ENCODE data around the gene WNT3A.

Gene WNT3A

DNA sequence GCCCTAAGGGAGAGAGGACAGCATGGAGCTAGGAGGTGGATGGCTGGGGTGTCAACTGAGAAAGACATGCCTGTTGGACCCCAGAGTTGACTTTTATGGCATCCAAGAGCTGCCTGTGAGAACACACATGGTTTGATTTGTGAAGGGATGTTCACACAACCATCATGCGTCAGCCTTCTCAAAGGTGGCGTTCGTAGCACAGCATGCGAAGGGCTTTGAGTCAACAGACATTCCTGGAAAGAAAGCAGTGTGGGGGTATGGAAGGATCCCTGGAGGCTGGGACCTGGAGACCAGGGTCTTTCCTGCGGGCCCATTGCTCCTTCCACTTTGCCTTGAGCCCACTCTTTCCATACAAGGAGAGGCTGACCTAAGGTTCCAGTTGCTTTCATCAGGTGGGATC lies 6.4 kb upstream of the WNT3A start:
- DNase-seq = no peak

DNA sequence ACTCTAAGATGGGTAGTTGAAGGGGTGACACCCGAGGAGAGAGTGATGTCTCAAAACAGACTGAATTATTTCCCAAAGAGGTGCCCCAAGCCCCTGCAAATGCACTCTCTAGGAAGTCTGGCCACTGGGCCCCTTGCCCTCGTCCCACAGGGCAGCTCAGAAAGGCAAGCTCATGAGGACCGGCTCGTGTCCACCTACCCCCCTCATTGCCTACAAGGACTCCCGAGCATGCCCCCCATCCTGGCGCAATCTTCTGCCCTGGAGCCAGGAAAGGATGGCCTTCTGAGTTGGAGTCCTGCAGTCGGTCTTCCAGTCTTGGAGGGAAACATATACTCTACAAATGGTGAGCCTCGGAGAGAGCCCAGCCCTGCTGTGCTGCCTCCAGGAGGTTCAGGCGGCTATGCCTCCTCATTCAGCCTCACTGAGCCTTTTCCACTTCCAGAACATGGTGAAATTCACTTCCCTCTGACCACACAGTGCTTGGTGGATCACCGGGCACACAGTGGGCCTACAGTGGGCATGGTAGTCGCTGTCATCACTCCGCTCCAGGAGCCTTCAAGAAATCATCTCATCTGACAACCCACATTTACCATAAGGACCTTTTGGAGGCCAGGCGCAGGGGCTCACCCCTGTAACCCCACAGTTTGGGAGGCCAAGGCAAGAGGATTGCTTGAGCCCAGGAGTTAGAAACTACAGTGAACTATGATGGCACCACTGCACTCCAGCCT lies 5.8 kb upstream of the WNT3A start:
- DNase-seq = no peak

DNA sequence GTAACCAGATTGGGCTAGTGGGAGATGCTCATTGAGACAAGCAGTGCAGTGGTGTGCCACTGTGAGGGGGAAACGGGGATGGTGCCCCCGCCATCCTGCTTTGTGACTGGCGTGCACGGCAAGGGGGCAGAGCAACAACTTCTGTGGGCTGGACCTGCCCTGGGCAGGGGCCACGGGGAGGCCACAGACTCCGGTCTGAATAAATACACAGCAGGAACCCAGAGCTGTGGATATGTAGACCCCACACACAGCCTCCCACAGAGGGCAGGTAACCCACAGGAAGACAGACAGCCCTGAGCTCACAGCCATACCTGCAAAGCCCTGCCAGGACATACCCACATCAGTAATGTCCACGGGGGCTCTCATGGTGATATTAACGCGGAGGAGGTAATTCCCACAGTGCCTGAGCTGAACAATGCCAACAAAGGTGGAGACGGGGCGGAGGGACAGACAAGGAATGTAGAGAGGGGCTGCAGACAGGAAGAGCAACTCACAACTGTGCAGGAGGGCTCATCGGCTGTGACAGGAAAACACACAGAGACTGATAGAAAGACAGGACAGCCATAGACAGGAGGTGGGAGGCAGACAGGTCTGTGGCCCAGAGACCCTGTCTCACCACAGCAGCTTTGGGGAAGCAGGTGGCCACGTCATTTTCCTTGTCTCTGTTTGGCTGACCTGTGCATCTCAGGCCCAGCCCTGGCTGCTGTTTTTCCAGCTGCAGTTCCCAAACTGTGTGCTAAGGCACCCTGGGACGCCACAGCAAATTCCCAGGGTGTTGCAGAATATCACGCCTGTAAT lies 4.9 kb upstream of the WNT3A start:
- DNase-seq = no peak

DNA sequence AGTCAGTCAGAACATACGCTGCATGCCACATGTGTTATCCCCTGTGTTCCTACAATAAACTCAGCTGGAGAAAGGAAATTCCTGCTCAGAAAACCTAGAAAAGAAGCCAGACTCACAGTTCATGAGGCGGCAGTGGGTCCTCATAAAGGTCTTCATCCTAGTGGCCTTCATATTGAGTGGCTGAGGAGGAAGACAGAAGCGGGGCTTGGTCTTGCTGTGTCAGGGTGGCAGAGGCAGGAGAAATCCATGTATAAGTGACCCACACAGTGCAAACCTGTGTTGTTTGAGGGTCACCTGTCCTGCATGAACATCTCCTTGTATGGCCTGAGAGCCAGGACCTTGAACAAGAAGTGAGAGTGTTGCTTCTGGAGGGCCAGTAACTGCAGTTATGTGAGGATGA lies 4.0 kb upstream of the WNT3A start:
- no peak for DNase-seq

DNA sequence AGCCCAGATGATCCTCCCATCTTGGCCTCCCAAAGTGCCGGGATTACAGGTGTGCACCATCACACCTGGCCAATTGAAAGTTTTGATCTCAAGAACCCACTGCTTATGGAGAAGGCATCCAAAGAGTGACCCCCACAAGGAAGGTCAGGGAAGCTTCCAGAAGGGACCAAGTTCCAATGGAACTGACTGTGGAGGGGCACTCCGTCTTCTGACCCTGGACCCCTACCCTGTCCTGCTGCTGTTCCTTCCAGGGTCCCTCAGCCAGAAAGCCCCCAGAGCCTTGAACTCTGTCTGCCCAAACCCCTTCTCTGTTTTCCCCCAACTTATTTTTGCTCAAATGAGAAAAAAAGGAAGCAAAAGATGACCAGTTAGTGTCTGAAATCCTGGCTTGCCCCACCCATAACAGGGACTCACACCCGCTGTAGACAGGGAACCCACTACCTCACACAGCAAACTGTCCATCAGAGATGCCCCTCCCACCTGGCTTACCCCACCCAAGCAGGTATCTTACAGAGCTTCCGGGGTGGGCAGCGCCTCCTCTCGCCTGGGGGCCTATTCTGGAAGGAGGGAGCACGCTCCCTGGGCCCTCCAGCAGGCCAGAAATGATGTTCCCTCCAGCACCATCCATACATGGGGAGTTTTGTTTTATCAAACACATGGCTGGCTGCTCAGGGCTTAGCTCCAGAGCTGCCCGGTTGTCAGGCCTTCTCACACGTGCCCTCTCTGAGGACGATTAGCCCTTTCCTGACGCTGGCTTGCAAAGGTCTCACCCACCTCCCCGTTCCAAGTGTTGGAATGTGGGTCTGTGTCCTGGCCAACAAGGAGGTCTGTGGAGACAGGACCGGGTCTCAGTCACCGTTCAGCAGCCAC lies 3.1 kb upstream of the WNT3A start:
- no peak for DNase-seq

DNA sequence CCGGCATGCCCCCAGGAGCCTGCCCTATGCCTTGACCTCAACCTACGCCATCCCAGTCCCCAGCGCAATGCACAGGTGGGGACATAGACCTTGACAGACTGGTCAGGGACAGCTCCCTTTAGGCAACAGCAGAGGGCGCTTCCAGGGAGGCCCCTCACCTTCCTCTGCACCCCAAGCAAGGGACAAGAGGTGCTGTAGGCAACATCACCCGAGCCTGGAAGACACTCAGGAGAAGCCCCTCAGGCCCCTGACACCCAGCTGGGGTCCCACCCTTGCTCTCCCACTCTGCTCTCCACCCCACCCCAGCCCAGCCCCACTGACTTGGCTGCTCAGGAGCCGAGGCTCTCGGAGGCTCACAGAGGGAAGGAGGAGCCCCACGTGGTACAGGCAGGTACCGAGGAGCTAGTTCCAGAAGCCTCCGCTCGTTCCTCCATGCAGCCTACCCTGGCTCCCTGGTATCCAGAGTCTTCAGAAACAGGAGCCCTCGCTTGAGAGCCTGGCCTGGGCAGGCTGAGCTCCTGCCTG lies 2.4 kb upstream of the WNT3A start:
- DNase-seq = no peak

DNA sequence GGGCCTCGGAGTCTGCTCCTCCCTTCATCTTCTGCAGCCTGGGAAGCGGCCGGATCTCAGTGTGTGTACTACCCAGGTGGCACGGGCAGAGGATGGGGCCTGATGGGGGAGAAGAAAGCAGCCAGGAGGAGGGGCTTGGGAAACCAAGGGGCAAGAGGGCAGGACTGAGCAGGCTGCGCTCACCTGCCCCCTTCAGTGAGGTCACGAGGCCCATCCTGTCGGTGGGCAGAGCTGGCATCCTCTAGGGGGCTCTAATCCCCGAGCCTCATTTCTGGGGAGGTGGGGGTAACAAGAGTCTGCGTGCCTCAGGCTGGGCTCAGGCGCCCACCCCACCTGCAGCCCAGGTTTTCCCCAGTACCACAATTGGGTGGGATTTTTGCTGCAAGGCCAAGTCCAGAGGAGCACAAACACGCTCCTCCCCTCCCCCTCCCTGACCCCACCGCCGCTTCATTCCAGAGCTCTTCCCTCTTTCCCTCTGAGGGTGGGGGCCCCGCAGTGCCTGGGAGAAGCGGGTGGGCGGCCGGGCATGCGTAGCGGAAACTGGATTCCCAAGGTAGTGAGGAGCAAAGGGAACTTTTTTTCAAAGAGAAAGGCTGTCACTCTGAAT lies 1.8 kb upstream of the WNT3A start:
- DNase-seq = no peak

DNA sequence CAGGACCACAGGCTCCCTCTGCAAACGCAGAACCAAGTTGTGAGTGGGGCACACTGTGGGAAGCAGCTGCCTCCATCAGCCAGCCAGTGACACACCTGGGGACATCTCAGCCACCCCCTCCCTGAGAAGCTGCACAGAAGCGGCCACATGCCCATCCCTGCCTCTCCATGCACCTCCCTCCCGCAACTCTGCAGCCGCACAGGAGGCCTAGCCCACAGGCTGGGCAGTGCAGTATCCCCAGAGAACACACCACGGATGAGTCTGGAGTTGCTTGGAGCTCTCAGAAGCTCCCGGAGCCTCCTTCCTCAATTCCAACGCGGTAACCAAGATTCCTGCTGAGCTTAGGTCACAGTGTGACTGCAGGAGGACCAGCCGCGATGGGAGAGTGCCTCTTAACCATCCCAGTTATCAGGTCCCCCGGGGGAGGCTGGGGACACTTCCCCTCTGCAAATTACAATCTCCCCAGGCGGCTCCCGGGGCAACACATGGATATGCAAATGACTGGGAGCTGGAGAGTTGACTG lies 1.2 kb upstream of the WNT3A start:
- no peak for DNase-seq

DNA sequence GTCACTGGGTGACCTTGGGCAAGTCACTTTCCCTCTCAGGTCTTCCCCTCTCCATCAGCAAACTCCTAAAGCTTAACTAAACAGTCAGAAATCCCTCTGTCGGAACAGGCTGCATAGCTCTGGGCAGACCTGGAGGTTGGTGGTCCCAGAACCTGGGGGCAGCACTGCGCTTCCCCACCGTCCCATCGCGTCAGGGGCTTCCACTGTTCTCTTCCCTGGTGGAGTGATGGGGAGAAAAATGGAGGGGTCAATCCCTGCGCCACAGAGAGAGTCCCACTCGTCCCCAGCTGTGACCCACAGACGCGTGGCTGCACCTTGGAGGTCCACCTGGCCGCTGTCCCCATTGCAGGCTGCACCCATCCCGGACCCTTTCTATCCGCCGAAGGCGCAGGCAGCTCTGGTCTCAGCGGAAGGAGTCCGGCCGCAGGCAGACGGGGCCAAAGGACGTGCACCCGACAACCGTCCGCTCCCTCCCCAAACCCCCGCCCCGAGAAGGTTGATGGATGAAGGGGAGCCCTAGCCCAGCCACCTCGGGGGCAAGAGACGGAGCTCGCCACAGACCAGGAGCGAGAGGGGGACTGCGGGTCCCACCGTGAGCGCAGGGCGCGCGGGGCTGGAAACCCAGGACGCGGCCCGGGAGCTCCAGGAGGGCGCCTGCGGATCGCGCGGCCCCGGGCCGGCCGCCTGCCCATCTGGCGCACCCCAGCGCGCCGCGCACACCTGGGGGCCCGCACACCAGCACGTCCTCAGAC lies 588 bp upstream of the WNT3A start:
- no peak for DNase-seq

DNA sequence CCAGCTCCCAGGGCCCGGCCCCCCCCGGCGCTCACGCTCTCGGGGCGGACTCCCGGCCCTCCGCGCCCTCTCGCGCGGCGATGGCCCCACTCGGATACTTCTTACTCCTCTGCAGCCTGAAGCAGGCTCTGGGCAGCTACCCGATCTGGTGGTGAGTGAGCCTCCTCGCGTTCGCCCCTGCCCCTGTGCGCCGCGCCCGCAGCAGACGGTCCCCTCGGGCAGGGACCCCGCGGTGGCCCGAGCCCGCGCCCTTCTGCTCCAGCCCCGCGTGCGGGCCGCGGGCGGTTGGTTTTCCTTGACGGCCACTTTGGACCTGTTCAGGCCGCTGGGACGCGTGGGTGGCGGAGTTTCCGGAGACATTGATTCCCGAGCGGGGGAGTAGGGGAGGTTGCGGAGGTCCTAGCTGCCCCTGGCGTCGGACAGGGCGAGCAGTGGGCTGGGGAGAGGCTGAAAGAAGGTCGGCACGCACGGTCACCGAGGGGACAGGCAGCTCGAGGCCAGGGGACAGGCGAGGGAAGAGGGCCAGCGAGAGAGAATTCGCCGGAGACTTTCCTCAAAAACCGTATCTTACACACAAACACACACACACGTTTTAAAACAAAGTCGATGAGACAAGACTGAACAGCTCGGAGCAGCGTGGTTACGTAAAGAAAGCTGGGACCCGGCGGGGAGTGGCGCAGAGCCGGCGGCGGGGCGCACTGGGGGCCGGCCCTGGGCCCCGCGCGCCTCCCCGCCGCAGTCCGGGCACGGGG lies 427 bp downstream of the WNT3A start:
- no peak for DNase-seq

DNA sequence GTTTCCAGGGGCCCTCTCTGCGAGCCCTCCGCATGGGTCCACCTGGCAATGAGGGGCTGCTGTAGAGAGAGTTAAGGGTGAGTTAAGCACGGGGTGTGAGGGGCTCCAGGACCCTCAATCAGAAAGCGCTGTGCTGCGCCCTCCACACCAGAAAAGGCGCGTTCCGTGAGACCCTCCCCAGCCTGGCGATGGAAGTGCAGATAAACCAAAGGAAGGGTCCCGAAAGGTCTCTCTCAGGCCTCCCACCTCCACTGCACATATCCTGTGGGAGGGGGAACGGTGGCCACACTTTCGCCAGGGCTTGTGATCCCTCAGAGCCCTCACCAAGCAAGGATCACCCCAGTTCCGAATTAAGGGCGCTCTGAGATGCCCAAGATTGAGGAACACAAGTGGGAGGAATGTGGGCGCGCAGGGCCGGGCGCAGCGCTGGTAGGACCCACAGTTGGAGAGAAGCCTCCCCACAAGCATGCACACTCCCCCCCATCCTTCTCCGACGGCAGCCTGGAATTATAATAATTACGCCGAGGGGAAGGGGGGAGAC lies 1.1 kb downstream of the WNT3A start:
- DNase-seq = no peak

DNA sequence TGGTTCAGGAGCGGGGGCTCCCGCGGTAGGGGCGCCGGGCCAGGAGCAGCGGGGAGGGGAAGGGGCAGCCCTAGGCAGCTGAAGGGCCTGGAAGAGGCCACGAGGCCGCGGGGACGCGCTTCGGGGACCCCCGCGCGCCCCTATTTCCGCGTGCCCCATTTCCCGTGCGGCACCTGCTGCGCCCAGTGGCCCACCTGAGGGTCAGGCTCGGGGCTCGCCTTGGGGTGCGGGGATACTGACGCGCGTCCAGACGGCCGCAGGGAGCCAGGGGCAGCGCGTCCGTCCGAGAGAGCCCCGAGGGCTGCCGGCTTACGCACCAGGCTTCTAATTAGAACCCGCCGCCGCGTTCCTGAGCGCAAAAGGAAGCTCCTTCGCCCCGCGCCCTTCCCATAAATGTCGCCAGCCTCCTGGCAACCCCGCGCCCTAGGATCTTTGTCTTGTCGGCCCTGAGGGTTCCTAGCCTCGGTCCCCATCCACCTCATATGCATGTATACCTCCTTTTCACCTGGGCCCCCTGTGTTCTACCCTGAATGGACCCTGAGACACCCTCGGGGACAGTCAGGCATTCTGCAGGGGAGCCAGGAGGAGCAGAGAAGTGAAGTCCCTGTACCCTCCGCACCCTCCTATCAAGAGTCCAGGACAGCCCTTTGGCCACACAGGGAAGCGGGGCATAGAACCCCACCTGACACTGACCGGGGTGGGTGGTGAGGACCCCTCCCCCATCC lies 1.8 kb downstream of the WNT3A start:
- no peak for DNase-seq

DNA sequence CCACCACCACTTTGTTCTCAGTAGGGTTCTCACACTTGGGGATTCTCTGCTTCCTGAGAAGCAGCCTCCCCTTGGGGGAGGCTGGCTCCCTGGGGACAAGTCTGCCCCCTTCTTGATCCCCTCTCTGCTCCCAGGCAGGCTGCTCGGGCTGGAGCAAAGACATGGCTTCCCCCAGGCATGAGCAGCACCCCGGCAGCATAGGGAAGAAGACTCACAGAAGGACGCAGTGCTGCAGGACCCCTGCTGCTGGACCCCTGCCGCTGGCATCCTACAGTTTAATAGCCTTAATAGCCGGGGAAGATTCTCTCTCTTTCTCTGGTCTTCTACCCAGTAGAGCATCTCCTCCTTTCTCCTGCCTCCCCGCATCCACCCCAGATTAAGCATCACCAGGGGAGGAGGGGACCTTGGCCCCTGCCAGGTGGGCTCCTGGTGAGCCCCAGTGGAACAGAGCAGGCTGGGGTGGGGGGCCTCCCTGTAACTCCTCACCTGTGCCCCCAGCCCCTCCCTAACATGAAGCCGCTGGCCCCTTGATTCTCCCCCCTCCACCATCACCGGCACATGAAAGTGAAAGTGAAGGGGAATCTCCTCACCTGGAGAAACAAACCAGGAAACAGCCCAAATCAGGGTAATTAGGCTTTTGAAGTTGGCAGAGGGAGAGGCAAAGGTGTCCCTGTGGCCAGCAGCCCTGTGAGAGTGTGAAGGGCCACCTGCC lies 2.5 kb downstream of the WNT3A start:
- no peak for DNase-seq

DNA sequence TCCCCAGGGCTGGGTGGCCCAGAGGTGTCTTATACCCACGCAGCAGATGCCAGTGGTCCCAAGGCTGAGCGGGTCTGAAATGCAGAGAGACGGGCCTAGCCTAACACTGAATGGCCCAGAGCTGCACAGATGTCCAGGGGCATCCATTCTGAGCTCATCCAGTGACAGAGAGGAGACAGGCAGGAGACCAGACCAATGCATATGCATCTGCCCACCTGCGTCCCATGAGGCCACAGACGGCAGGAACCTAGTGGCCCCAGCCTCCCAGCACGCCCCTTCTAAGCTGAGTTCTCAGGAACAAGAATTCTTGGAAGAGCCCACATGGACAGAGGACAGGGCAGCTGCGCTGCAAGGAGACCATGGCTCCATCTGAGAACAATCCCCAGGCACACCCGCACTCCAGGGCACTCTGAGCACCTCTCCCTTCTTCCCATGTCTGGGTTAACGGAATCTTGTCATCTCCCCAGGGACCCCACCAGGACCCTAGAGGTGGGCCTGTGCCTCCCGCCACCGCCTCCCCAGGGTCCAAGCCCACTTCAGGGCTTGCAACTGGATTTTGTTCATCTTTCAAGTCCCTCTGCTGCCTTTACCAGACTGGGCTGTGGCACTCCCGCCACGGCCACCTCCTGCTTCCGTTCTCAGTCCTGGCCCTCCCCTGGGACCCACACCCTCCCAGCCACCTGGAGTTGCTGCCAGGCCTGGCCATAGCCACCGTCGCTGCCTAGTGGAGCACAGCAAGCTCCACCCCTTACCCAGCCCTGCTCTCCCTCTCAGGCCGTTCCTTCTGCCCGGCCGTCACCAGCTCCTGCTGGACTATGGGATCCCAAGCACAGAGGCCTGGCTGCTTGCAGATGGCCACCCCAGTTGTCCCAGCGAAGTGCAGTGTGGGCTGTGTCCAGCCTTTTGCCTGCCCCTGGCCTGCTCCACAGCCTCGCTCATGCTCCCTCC lies 3.3 kb downstream of the WNT3A start:
- DNase-seq = no peak

DNA sequence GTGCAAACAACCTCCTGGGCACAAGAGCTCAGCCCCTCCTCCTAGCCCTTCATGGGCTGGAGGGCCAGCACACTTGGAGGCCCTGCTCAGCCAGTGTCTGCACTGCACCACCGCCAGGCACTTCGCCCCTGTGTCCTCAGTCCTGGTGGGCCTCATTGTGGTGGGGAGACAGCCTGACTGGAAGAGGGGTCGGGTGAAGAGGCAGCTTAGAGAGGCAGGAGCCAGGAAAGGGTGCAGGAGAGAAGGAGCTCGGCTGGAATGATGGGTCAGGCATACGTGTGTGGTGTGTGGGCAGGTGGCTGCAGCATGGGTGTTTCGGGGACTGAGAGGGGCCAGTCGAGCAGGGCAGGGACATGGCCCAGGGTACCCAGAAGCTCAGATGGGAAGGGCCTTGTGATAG lies 4.1 kb downstream of the WNT3A start:
- no peak for DNase-seq

DNA sequence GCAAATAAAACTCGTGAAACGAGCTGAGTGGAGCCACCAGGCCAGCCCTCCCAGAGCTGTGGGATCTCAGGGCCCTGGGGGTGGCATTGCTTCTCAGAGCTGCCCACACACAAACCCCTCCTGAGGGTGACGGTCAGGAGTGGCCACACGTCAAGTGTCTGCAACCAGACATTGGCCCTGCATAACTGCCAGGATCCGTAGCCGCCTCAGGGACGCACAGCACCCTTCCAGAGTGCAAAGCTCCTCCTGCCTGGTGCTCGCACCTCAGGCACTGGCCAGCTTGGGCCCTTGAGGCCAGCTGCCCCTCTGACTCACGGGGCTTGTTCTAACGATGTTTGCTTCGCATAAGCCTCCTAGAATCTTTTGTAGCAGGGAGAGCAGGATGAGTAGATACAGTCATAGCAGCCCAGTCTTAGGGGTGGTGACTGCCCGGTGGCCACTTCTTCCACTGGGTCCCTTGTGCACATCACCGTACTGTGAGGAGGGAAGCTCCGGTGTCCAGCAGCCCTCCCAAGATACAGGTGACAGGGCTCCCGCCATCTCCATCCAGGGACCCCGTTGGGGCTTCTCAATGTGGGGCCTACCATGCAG lies 5.0 kb downstream of the WNT3A start:
- no peak for DNase-seq

DNA sequence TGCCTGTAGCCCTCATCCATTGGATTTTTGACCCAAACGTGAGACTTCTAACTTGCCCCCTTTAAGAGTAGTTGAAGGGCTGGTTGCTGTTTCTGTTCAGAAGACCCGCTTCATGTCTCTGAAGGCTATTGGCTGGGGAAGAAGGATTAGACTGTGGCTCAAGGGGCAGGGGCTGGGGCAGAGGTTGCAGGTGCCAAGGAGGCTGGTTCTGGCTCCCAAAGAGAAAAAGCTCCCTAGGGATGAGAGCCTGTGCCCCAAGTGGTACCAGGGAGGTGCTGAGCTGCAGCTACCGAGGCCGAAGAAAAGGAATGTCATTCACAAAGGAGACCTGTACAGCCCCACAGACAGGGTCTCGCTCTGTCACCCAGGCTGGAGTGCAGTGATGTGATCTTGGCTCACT lies 5.8 kb downstream of the WNT3A start:
- DNase-seq = no peak
